ENCODE results near the gene BNC2.
"Not testable (repeated sequence)": the region's sequence is repeated elsewhere in the genome, so short reads cannot be mapped to it uniquely, and the experiment has no call there.

Gene BNC2, protein sequence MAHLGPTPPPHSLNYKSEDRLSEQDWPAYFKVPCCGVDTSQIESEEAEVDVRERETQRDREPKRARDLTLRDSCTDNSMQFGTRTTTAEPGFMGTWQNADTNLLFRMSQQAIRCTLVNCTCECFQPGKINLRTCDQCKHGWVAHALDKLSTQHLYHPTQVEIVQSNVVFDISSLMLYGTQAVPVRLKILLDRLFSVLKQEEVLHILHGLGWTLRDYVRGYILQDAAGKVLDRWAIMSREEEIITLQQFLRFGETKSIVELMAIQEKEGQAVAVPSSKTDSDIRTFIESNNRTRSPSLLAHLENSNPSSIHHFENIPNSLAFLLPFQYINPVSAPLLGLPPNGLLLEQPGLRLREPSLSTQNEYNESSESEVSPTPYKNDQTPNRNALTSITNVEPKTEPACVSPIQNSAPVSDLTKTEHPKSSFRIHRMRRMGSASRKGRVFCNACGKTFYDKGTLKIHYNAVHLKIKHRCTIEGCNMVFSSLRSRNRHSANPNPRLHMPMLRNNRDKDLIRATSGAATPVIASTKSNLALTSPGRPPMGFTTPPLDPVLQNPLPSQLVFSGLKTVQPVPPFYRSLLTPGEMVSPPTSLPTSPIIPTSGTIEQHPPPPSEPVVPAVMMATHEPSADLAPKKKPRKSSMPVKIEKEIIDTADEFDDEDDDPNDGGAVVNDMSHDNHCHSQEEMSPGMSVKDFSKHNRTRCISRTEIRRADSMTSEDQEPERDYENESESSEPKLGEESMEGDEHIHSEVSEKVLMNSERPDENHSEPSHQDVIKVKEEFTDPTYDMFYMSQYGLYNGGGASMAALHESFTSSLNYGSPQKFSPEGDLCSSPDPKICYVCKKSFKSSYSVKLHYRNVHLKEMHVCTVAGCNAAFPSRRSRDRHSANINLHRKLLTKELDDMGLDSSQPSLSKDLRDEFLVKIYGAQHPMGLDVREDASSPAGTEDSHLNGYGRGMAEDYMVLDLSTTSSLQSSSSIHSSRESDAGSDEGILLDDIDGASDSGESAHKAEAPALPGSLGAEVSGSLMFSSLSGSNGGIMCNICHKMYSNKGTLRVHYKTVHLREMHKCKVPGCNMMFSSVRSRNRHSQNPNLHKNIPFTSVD

DNA sequence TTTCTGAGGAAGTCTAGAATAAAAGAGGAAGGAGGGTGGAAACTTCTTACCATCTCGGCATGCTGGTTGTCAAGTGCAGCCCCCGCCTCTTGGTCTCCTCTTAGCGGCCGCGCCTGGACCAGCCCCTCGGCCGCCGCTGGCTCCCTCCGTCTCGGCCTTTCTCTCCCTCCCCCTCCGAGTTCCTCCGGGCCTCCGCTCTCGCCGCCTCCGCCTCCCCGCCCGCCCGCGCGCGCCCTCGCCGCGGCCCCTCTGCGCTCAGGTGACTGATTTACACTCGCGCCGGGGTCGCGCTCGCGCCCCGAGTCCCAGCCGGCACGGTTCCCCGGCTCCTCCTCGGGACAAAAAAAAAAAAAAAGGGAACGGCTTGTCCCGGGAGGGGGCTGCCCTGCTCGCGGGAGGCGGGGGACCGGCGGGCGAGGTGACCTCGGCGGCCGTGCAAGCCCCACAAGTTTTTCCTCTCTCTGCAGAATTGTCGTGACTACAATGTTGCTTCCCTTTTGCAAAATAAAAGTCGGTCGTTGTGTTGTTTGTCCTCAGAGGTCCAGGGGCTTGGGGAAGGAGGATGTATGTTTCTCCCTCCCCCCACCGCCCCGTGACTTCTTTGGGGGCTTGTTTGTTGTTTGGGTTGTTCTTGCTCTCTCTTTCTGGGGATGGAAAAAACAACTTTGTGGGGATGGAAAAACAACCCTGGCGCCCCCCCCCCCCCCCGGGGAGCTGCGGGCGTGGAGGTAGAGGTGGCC is at the start of gene BNC2:
BNC2 (minus strand) TSS at position 75 of the 740 bp plus-strand sequence; CDS start at position 53, 22 bp downstream.
- DNase-seq: peak; percentile 86

DNA sequence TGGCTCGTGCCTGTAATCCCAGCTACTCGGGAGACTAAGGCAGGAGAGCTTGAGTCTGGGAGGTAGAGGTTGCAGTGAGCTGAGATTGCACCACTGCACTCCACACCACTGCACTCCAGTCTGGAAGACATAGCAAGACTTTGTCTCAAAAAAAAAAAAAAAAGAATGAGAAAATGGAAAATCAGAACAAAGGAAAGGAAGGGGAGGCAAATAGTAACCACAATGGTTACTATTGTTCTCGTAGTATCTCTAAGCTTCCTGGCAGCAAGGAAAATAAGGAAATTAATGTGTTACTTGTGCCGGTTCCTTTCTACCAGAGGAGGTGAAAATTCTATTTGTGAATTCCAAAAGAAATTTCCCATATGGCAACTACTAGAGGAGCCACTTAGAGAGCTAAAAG is 48.5 kb upstream of the BNC2 start:
- no peak for DNase-seq

DNA sequence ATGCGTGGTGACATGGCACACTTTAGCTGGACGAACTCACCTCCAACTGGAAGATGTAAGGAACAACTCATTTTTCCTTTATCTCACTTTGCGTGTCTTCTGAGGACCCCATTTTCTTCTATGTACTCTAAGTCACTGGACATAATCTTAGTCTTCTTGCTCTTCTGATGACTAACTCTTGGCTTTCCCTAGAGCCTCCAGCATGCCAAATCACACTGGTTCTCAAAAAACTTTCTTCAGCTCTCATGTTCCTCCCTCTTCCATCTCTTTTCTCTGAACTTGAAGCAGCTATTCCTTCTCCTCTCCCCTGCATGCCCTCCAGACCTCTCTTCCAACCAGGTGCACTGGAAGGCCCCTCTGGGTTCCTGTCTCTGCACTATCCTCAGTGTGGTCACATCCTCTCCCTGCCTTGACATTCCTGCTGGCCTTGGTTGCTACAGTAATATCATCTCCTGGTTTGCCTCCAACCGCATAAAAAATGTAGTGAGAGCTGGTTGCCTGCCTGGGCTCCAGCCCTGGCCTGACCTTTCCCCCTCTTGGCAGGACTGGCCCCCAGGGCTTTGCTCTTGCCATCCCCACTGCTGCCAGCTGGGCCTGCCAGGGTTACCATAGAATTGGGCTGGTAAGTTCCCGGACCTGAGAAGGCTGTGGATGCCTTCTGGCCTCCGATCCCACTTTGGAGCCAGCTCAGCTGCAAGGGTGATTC is 44.8 kb upstream of the BNC2 start:
- no peak for DNase-seq

DNA sequence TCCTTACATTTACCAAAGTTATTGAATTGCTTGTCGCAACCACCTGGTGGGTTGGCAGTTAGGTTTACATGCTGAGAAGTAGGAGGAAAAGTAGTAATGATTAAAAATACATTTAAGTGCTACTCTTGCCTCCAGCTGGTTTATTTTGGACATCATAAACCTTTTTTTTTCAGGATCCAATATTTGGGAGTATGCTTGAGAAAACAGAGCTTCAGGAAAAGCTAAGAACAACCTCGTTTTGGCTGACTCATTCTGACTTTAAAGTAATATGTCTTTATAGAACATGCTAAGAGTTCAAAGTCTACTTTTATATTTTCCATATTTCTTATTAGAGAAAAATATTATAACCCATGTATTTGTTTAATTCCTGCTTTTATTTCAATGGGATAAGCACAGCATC is 41.7 kb upstream of the BNC2 start:
- no peak for DNase-seq

DNA sequence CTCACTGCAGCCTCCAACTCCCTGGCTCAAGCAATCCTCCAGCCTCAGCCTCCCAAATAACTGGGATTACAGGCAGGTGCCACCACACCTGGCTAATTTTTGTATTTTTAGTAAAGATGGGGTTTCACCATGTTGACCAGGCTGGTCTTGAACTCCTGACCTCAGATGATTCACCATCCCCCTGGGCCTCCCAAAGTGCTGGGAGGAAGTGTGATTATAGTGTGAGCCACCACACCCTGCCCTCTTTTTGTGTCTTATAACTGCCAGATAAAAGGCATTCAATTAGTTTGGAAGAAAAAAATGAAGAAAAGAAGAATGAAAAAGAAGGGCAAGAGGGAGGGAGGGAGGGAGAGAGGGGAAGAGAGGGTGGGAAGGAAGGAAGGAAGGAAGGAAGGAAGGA is 37.7 kb upstream of the BNC2 start:
- not testable (repeated sequence) for DNase-seq

DNA sequence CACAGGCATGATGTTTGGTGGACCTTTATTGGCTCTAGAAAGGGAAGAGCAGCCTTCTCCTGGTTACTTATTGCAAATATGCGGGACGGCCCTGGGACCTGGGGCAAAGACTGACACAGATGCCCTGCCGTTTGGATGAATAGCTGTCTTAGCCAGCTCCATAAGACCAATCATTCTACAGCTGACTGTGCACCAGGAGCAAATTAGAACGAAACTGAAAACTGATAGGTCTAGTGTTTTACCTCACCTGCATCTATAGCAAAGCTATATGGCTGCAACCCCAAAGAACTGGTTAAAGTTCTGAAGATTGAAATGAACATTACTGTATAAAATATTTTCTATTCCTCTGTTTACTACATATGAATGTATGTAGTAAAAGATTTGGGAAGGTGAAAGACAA is 34.2 kb upstream of the BNC2 start:
- no peak for DNase-seq

DNA sequence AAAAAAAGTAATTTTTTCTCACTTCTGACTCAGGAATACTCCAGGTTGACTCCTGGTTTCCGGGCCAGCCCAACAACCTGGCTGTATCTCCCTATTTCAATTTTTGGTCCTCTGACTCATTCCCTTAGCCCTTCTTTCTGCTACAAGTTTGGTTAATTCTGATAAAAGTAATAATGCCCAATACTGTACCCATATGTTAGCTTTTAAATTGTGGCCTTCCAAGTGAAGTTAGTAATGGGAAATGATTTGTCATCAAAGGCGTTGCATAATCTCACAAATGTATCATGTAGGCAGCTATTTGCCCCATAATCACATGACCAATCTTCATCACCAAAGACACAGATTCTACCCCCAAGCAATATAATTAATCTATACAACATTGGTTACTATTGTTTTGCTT is 31.1 kb upstream of the BNC2 start:
- DNase-seq: no peak

DNA sequence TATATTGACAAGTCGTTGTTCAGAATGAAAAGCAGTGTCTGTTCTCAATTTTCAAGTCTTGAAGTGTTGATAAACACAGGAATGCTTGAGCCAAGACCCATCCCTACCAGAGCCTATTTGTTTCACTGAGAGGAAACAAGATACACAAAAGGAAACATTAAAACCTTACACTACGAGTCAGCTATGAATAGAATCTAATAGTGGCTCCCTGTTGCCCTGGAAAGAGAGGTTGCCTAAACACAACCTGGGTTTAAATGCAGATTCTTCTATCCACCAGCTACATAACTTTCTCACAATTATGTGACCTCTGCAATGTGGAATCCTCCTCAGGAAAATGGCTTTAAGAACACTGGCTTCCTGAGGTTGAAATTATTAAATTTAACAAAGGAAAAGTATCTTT is 29.1 kb upstream of the BNC2 start:
- DNase-seq: no peak

DNA sequence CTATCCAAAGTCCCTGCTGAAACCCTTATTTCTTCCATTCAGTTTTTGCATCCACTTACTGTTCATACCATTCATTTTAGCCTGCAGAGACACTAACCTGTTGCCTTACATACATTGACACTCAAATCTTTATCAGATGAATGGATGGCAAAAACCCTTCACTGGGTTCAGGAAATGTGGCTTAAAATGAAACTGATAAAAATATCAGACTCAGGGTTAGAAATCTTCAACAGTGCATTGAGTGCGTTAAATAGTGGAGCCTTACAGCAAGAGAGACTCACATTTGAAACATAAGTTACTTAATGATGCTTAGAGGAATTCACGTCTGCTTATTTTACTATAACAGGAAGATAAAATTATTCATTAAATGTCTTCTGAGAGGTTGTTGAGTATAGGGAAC is 28.0 kb upstream of the BNC2 start:
- DNase-seq: no peak

DNA sequence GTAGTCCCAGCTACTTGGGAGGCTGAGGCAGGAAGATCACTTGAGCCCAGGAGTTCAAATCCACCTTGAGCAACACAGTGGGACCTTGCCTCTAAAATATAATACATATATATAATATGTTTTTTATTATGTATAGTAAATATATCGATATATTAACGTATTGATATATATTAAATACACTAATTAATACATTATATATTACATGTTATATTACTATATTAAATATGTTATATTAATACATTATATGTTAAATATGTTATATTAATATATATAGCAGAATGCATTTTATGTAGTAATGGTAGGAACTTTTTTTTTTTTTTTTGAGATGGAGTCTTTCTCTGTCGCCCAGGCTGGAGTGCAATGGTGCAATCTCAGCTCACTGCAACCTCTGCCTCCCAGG is 18.1 kb upstream of the BNC2 start:
- DNase-seq: no peak

DNA sequence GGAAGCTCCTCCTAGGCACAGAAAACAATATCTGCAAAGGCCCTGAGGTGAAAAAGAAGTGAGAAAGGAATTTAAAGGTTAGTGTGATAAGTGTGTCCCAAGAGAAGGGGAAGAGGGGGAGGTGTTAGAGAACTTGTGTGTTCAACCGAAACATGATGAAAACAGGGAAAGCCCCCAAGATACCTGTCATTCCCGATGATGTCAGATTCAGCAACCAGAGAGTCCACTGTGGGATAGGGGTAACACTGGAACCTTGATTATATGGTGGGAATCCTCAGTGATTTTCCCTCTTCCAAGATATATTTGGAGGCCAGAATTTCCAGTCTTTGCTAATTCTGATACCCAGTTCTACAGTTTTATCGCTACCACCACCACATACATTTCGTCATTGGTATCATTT is 15.5 kb upstream of the BNC2 start:
- DNase-seq: no peak

DNA sequence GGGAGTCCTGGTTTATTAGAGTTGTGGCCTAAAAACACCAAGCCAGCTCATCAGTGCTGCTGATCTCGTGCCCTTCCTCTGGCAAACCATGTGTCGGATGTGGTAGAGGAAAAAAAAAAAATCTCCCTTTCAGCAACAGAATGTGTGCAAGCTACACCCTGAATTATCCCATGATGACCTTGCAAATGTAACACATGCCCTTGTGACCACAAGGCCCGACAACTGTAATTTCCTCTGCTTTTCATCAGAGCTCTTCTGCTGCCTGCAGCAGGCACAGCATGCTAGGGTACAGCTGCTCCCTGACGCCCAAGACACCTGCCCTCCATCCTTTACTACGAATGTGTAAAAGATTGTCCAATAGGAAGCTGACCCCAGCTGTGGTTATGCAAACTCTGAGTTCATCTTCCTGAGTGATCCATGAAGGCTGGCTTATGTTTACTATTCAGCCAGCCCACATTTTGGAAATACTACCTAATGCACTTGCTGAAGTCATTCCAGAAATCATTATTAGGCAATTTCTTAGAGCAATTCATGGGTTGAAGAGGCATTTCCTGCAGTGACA is 14.6 kb upstream of the BNC2 start:
- DNase-seq: no peak

DNA sequence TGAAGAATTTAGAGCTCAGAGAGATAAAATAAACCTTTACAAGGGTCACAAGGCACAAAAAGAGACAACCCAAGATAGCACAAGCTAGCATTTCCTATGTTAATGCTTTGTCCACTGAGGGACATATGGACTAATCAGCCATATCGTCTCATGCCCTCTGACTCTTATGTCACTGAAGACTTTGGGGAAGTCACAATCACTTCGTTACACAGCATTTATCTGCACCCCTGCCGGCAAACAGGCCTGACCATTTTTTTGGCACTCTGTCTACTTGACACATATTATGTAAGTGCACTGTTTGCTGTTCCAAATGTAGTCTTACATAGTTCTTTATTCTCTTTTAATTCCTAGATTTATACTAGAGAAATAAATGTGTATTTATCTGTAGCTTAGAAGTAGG is 13.9 kb upstream of the BNC2 start:
- DNase-seq: no peak

DNA sequence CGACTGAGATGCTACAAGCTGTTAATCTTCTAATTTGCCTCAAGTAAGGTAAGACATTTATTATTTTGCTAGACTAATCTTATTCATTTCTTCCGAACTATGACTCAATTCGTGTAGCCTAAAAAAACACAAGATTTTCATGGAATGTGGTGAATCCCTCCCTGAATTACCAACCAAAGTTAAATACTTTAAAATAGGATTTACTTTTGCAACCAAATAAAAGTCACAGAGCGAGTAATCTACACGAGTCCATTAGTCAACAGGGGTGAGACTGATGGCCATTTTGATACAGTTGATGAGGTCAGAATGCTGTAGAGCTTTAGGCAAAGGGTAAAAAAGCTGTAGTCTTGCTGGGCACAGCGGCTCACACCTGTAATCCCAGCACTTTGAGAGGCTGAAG is 13.1 kb upstream of the BNC2 start:
- DNase-seq: no peak

DNA sequence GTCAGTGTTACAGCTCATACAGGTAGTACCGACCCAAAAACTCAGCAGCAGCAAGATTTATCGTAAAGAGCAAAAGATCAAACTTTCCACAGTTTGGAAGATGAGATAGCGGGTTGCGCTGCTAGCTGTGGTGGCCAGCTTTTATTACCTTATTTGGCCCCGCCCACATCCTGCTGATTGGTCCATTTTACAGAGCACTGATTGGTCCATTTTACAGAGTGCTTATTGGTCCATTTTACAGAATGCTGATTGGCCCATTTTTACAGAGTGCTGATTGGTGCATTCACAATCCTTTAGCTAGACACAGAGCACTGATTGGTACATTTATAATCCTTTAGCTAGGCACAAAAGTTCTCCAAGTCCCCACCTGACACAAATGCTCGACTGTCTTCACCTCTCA is 12.0 kb upstream of the BNC2 start:
- not testable (repeated sequence) for DNase-seq

DNA sequence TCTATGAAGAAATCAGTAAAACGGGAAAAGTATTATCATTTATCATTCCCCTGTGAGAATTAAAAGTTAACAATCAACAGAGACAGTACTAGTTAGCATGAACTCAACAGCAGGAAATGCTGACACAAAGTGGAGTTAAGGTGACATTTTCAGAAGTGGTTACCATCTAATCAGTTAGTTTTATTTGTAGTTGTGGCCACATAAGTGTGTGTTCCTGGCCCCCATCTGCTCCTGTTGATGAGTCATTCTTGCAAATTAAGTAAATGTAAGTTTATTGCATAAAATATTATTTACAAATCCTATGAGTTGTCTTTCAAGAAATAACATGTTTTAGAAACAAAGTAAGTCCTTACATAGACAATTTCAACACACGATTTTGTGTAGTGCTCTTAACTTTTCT is 8.9 kb upstream of the BNC2 start:
- DNase-seq: no peak

DNA sequence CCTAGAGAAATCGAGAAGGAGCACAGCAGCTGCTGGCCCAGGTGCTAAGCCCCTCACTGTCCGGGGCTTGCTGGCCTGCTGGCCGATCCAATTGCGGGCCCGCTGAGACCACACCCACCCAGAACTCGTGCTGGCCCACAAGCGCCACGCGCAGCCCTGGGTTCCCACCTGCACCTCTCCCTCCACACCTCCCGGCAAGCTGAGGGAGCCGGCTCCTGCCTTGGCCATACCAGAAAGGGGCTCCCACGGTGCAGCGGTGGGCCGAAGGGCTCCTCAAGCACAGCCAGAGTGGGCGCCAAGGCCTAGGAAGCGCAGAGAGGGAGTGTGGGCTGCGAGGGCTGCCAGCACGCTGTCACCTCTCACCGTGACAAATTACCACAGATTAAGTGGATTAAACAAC is 6.8 kb upstream of the BNC2 start:
- DNase-seq: no peak

DNA sequence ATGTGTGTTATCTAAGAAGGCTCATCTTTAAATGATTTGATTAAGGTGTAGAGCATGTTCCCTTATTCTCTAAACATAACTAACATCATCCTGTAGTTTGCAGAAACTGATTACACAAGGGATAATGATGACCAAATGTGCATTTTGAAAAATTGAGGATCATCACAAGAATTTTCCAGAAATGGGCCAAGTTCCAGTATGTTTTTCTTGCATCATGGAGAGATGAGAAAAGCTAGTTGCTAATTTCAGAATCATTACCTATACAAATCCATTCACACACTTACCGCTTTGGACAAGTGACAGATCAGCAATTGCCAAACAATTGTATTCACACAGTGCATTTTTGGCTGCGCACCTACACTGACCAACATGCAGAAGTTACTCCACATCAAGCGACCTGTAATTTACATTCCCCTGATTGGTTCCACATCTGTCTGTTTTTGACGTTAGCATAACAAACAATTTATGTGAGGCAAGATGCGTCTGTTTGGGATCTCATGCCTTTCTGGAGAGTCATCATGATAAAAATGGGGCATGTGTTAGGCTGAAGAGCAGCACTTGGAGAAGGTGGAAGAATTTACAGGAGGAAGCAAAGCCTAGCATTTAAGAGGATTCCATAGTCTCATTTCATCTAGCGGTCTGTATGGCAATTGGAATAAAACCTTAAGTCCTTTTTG is 2.8 kb upstream of the BNC2 start:
- DNase-seq: no peak

DNA sequence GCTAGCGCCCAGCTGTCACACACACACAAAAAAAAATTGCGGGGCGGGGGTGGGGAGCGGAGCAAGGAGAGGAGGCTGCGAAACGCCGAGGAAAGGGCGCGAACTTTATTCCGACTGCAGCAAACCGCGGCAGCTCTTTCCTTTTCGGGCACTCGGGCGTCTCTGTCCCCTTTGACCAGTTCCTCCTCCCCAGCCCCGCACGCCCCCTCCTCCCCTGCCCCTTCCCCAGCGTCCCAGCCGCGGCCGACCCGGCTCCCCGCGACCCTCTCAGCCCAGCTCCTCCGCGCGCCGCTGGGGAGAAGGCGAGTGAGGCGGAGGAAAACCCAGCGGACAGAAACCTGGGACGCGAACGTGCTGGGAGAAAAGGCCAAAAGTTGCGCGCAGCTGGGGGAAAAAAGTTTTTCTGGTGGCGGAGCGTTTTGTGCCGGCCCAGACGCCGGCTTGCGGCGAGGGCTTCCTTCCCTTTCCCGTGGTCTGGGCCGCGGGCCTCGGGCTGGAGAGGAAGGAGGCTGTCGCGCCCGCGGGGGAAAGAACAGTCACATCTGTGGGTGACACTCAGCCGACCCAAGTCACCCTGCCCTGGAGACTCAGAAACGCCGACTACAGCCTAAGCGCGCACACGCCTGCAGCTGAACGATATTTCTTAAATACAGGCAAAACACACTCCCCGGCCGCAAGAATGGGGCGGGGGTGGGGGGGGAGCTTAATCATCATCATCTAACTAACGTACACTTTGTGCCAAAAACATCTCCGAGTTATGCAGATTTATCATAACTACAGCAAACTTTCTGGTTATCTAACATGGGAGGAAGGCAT is 1.1 kb upstream of the BNC2 start:
- DNase-seq: peak; percentile 78

DNA sequence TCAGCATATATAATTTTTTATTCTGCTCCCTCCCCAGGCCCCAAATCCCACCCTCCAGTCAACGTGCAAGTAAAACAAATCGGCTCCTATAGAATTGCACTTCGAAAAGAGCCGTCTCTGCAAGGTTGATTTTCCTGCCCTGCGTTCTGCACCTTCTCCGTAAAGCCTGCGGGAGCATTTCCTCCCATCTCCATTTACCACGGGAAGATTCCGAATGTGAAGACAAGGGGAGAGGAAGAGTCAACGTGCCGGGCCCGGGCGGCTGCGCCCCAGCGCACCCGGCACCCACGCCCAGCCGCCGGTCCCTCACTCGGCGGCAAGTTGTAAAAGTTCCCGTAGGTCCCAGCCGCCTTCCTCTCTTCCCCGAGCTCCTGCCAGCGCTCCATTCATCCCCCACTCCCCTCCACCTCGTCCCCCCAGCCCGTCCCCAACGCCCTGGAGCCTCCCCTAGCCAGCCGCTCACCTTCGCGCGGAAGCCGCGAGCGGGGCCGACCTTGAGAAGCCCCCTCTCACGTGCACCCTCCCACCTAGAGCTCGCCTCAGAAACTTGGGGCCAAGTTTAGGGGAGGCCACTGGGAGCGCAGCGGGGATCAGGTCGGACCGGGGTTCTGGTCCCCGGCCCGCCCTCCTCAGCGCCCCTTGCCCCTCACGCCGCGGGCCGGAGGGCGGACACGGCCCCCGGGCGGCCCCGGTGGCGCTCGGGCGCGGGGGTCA is 431 bp downstream of the BNC2 start:
- peak; percentile 58 for DNase-seq

All from left hindlimb (tissue), 1 donor.